Femur (tissue), 1 donor: Measurements from ENCODE around the gene COX17.
A peak's percentile ranks its signal among the peaks of the same experiment; 100 is the strongest.

Source experiments
- DNase-seq: peaks from one replicate; pipeline ENCODE4 v3.0.0-alpha.2; 2017

Gene COX17

DNA sequence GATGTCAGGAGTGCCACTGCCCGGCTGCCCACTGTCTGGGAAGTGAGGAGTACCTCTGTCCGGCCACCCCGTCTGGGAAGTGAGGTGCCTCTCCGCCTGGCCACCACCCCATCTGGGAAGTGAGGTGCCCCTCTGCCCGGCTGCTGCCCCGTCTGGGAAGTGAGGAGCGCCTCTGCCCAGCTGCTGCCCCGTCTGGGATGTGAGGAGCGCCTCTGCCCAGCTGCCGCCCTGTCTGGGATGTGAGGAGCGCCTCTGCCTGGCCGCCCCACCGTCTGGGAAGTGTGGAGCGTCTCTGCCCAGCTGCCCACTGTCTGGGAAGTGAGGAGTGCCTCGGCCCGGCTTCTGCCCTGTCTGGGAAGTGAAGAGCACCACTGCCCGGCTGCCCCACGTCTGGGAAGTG, 3.3 kb downstream of the COX17 start:
- DNase-seq, result no peak

GRCh38 chr3:119672776-119673175, 4.4 kb downstream of the COX17 start:
- no peak for DNase-seq

GRCh38 chr3:119669906-119670570, 7.2 kb downstream of the COX17 start:
- DNase-seq, result no peak

DNA sequence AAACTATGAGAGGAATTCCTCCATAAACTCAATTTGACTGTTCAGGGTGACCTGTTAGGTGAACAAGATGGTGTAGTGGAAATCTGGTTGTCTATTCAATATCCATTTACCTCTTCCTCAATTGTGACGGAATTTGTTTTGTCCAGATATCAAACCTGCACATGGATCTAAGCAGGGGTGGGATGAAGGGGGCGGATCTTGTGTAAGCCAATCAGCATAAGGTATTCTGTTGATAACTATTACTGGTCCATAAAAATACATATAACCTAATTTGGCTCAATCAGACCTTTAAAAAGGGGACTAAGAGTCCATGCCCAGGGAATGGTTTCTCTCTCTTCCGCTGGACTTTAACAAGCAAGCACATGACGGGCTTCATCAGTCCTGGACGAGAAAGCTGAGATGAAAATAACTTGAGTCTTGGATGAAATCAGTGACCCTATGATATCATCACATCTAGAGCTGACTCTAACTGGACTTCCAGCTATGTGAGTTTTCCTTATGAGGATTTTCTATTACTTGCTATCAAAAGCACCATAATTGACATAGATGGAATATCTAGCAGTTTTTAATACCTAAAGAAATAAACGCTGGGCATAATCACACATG, 11.1 kb downstream of the COX17 start:
- no peak for DNase-seq

DNA sequence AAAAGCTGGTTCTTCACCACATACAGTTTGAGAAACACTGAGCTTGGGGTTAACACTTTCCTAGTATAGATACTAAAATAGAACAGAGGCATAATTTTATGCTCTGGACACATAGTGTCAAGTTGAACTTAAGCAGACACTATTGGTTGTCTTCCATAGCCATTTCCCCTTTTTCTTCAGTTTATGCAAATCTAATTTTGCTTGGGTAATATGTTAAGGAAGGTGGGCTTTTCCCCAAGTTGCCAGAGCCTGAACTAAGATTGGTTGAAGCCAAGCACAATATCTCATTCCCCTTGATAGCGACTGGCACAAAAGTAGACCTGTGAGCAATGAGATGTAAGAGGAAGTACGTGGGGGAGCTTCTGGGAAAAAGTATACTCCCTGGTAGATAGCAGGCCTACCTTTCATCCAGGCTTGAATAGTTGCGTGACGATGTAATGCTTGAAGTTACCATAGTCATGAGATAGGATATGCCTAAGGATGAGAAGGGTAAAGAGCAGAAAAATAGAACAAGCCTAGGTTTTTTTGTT, 12.3 kb downstream of the COX17 start:
- no peak for DNase-seq

DNA sequence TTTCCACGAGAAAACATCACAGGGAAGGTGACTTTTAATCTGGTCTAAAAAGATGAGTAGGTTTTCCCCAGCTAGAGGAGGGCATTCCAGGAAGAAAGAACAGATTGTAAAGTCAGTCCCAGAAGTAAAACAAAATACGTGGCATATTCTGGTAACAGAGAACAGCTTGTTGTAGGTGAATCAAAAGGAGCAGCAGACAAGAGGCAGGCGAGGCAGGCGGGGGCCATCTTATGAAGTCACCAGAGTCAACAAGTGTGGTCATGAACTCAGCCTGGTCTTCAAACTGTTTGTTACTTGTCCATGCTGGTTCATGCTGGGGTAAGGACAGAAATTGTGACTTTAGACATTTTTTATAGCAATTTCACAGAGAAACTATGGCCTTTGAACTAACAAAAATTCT, 12.8 kb downstream of the COX17 start:
- DNase-seq, result no peak

- DNase-seq, result no peak
Measured at GRCh38 chr3:119663885-119664284, 13.3 kb downstream of the COX17 start.

DNA sequence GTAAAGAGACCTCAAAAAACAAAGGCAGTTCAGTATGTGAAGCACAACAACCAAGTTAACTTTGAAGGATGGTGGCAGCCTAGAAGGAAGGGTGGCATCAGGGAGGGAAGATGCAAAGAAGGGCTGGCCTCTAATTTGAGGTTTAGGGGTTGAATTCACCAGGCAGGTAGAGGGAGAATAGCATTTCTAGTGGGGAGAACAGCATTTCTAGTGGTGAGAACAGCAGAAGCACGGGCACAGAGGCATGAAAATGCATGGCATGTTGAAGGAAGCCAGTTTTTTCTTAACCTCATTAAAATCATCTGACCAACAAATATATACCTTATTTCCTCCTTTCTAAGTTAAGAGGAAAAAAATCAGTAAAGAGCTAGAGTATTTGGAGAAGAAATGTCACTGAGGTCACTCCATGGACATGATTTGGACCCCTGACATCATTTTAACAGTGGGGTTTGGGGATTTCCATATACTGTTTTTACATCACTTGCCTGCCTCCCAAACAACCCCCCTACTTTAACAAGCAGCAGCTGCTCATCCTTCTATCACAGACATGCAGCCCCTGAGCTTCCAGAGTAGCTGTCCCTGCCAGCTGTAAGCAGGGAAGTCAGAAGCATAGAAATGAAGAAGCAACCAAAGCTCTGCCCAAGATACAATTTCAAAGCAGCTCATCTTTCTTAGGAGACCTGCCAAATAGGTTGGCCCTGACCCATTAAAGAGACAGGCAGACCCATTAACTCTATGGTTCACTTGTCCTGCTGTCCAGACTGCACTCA, 14.4 kb downstream of the COX17 start:
- peak; percentile 63 for DNase-seq

- no peak for DNase-seq
Measured at GRCh38 chr3:119660474-119661440, 16.4 kb downstream of the COX17 start, which contains the start of gene POPDC2. POPDC2 (minus strand) TSS chr3:119660589; CDS start chr3:119660423, 166 bp downstream.

- DNase-seq, result no peak
Measured at GRCh38 chr3:119659606-119660291, 17.5 kb downstream of the COX17 start.

DNA sequence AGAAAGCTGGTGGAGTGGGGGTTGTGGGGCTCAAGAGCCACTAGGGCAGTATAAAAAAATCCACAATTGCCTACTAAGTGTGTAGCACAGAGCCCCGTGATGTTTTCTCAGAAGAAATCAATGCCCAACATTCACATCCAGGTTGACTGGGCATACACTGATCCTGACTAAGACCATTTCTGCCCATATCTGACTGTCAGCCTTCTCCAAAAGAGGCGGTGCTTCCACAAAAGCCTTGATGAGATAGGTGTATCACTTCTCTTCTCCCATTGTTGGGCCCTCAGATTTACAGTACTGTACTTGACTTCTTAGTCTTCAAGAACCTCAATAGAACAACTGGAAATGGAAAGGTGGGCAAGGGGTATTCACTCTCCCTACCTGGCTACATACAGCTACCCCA, 18.2 kb downstream of the COX17 start:
- no peak for DNase-seq

DNA sequence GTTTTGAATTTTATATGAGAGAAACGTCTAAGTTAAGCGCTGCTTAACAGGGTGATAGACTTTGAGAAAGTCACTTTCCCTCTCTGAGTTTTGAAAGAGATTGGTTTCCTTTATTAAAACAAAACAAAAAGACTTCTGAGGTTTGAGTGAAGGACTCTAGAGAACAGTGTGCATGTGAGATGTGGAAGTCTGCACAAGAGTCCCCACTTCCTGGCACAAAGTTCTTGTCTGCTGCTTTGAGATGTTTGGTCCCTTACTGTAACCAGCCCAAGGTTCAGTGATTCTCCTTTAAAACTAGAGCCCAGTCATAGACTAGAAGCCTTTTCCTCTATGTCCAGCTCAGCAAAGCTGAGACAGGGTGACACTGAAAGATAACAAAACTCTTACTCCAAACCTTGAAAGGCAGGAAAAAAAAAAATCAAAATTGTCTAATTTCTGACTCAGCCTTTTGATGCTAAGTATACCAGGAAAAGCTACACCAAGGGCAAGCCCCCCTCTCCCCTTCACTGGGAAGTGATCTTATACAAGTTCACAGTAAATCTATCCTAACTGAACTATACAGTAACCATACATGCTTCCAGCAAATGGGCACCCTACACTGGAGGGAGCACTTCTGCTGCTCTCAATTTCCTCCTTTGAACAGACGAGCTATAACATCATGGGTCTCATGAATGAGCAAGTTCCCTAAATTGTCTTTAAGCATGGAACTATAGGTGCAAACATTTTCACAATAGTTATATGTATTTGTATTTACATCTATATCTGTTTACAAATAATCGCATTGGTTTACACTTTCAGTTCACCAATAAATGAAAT, 19.1 kb downstream of the COX17 start:
- no peak for DNase-seq

DNA sequence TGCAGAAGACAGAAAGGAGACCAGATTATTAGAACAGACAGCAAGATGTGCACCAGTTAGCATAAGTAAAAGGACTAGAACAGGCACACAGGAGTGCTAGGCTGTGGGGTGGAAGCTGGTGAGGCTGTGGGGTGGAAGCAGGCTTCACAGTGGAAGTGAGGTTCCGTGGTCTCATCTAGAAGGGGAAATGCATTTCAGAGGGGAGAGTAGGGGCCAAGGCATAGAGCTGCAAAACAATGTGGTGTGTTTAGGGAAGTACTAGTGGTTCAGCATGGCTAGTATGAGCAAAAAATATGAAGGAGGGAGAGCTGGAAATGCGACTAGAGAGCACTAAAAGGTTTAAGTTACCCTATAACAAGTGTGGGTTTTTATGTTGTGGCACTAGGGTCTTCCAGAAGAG, 23.3 kb downstream of the COX17 start:
- DNase-seq, result no peak

DNA sequence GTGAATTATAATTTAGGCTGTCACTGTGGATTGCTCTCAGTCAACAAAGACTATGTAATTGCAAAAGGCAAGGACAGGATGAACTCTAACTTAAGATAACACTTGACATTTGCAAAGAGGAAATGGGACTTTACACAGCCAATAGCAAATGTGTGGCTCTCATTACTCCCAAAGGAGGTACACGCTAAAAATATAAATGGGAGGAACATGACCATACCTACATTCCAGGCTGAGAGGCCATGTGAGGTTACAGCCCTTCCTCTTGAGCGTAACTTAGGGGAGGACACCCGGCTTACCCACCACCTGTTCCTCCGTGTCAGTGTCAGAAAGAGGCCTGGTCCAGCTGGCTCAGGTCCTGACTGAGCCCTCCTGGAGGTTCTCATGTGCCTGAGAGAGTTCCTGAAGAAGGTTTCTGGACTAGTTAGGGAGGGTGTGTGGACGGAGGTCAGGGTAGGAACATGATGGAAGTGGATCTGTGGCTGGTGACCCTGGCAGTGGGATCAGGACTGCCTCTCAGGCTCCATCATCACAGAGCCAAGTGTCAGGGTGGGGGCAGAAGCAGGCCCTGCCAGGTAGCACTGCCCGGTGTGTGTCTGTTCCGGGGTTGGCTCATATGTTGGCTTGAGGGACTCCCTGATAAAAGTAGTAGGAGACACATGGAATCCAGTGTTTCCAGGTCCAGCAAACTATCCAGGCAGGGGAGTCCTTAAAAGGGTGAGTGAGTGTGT, 24.7 kb downstream of the COX17 start:
- DNase-seq, result peak; percentile 67

- DNase-seq, result no peak
Measured at GRCh38 chr3:119649761-119650160, 27.4 kb downstream of the COX17 start.

DNA sequence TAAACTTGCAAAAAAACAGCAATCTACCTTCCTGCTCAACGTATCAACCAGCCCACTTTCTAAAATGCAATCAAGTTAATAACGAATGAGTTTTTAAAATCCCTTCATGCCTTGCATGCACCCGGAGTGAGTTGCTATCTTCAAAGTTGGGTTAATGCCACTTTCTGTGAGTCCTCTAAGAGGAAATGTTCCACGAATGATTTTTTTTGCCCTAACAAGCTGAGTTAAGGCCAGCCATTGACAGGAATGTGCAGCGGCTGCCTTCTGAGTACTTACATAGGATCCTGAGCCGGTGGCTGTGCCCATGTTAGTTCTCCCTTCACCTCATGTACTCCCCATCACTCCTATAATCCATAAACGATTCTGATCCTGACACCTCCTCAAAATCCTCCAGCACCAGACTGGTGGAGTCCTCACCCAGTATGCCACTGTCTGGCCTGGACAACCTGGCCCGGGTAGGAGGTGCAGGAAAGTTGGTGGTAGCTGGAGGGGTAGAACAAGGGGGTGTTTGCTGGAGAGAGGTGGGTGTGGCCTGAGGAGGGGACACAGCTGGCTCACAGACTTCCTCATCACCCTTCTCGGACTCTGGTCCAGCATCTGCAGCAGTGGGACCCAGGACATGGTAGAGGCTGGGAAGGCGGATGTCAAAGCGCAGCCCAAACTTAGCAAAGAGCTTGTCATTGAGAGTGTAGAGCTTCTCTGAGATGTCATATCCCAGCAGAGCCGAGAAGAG, 29.2 kb downstream of the COX17 start:
- no peak for DNase-seq

- DNase-seq, result no peak
Measured at GRCh38 chr3:119647171-119647570, 30.0 kb downstream of the COX17 start.

DNA sequence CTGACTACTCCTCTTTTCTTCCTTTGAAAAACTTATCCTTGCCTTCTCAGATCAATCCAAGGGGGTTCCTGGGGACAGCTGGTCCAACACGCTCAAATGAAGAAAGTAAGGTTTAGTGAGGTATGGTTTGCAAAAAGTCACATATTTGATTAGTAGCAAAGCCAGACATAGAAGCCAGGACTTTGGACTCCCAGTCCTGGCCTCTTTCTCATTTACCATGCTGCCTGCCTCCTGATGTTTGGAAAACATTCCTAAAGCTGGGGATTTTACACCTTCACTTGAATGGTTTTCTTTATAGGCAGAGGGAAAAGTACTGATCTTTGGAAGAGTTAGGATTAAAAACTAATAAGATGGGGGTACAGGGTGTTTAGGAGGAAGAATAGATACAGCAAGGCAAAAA, 31.4 kb downstream of the COX17 start:
- DNase-seq, result no peak

DNA sequence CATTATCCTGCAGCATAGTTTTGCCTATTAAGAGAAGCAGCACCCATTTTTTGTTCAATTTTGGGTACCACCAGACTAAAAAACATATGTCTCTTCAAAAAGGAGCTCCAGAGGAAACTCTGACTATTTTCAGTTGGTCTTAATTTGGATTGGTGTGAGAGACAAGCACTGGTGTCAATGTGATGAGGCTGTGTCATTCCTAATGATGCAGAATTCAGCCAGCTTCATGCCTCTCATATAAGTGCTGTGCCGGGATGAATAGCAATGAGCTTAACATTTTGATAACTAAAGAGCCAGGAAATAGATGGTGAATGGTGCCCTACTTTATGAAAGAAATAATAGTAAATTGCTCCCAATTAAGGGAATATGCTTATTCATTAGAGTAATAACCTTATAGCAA, 32.7 kb downstream of the COX17 start:
- DNase-seq, result no peak

GRCh38 chr3:119643528-119643927, 33.7 kb downstream of the COX17 start:
- DNase-seq, result no peak
